Measurements from ENCODE around the gene GDF9.

Gene GDF9

DNA sequence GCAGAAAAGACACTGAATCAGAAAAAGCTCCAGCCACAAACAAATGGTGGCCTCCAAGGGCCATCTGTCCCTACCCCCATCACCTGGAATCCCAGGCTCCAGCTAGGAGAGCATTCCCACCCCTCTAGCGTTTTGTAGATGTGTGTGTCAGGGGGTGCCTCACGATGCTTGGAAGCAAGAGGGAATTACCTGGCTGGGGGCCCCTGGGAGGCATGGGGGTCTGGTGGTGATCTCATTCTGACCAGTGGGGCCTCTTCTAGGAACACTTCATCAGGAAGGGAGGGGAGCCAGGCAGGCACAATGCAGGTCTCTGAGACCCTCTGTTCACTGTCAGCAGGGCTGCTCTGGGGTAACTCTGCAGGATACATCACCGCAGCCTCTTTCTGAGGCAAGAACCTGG, 41.8 kb downstream of the GDF9 start:
- Histone ChIP-seq H3K4me1 (ENCODE audit: control insufficient read depth in 2 of 2, insufficient read depth in 1 of 2, low read depth in 1 of 2, low read length in 2 of 2) (peaks cover 0 to 4% of the 10 kb centered on the region in 2 donors), H2BK12ac (ENCODE audit: low read length) (no peak overlapping the region), H2BK5ac (ENCODE audit: low read length) (no peak overlapping the region), H3K18ac (ENCODE audit: low read length) (no peak overlapping the region), H3K9me3 (replicated peaks in 1 of 2; ENCODE audit: control insufficient read depth in 2 of 2, insufficient read depth in 1 of 2, low read depth in 1 of 2, low read length in 2 of 2) (peaks cover 0 to 2% of the 10 kb centered on the region in 2 donors), H2AFZ (ENCODE audit: low read length) (no peak overlapping the region), H3K14ac (ENCODE audit: low read length) (no peak overlapping the region), H2BK120ac (ENCODE audit: low read depth, low read length) (no peak overlapping the region), H3K4me2 (ENCODE audit: insufficient read depth, low read length, poor library complexity, severe bottlenecking) (no peak overlapping the region), H3K27ac (replicated peaks; ENCODE audit: low read length) (no peak overlapping the region), H3K79me1 (ENCODE audit: low read depth, low read length) (peaks cover 3% of the 10 kb centered on the region), H3K9ac (ENCODE audit: low read depth, low read length, poor library complexity) (no peak overlapping the region), H3K4ac (ENCODE audit: low read length) (no peak overlapping the region), H4K8ac (ENCODE audit: low read depth, low read length) (no peak overlapping the region), H3K36me3 (replicated peaks in 1 of 2; ENCODE audit: control insufficient read depth in 2 of 2, insufficient read depth in 2 of 2, low read length in 2 of 2) (no peaks in the 10 kb centered on the region), H3K27me3 (ENCODE audit: control insufficient read depth in 3 of 3, insufficient read depth in 3 of 3, low read depth in 1 of 3, low read length in 3 of 3) (peaks cover 12 to 70% (median 69%) of the 10 kb centered on the region in 3 experiments), H3K23ac (ENCODE audit: low read depth, low read length, poor library complexity) (no peak overlapping the region), H2AK5ac (ENCODE audit: low read depth, low read length) (peak overlapping the region; percentile 40), H3K4me3 (ENCODE audit: low read length in 2 of 2) (no peak overlapping the region), H4K91ac (ENCODE audit: low read depth, low read length, poor library complexity) (no peak overlapping the region), H2BK15ac (ENCODE audit: low read length) (no peak overlapping the region)
- no peak for DNase-seq (ENCODE audit: low spot score)
- whole genome bisulfite sequencing, 2 donors (ENCODE audit: extremely low coverage in 2 of 2, insufficient read length in 2 of 2, insufficient replicate concordance in 1 of 2): no CpG with 5 or more reads among the region's 3 CpGs

DNA sequence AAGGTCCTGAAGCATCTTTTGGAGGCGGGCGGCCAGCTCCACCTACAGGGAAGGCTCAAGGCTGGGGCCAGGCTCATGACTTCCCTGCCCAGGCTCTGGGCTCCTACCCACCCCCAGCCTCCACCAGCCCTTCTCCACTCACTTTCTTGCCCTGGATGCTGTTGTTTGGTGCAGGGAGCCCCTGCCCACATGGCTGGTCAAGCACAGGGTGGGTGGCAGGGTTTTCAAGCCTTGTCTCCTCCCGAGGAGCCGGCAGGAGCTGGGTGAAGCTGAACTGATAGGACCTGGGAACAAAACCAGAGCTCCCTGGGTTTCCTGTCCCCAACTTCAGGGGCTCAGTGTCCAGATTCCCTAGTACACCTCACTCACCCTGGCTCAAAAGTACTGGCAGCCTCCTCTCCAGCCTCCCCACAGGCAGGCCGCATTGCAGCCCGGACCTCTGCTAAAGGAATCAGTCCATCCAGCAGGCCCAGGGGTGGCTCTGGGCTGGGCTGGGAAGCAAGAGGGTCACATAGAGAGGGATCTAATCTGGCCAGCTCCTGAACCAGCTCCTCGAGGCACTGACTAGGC, 42.7 kb downstream of the GDF9 start:
- H4K8ac ChIP-seq (ENCODE audit: low read depth, low read length): peak overlapping the region; percentile 92
- no peak overlapping the region for H3K23ac ChIP-seq (ENCODE audit: low read depth, low read length, poor library complexity)
- no CpG with 5 or more reads among the region's 7 CpGs for WGBS, 2 donors (ENCODE audit: extremely low coverage in 2 of 2, insufficient read length in 2 of 2, insufficient replicate concordance in 1 of 2)
- no peak overlapping the region for H3K4ac ChIP-seq (ENCODE audit: low read length)
- H2AK5ac ChIP-seq (ENCODE audit: low read depth, low read length): peak overlapping the region; percentile 86
- no peak overlapping the region for H3K9ac ChIP-seq (ENCODE audit: low read depth, low read length, poor library complexity)
- no peak for DNase-seq (ENCODE audit: low spot score)
- H3K79me1 ChIP-seq (ENCODE audit: low read depth, low read length): no peaks in the 10 kb centered on the region
- H2BK15ac ChIP-seq (ENCODE audit: low read length): peak overlapping the region; percentile 98
- no peak overlapping the region for H4K91ac ChIP-seq (ENCODE audit: low read depth, low read length, poor library complexity)
- peak overlapping the region; percentile 82 for H2BK12ac ChIP-seq (ENCODE audit: low read length)
- H3K27me3 ChIP-seq (ENCODE audit: control insufficient read depth in 3 of 3, insufficient read depth in 3 of 3, low read depth in 1 of 3, low read length in 3 of 3): peaks cover 12 to 68% (median 61%) of the 10 kb centered on the region in 3 experiments
- no peak overlapping the region for H3K14ac ChIP-seq (ENCODE audit: low read length)
- H2BK5ac ChIP-seq (ENCODE audit: low read length): peak overlapping the region; percentile 13
- H3K4me3 ChIP-seq (ENCODE audit: low read length in 2 of 2): peak overlapping the region in 1 of 2 donors; percentile 58
- H3K9me3 ChIP-seq (replicated peaks in 1 of 2; ENCODE audit: control insufficient read depth in 2 of 2, insufficient read depth in 1 of 2, low read depth in 1 of 2, low read length in 2 of 2): peaks cover 0 to 2% of the 10 kb centered on the region in 2 donors
- H3K36me3 ChIP-seq (replicated peaks in 1 of 2; ENCODE audit: control insufficient read depth in 2 of 2, insufficient read depth in 2 of 2, low read length in 2 of 2): no peaks in the 10 kb centered on the region
- peaks cover 0 to 4% of the 10 kb centered on the region in 2 donors for H3K4me1 ChIP-seq (ENCODE audit: control insufficient read depth in 2 of 2, insufficient read depth in 1 of 2, low read depth in 1 of 2, low read length in 2 of 2)
- peak overlapping the region; percentile 61 for H2AFZ ChIP-seq (ENCODE audit: low read length)
- no peak overlapping the region for H3K27ac ChIP-seq (replicated peaks; ENCODE audit: low read length)
- no peak overlapping the region for H2BK120ac ChIP-seq (ENCODE audit: low read depth, low read length)
- H3K18ac ChIP-seq (ENCODE audit: low read length): peak overlapping the region; percentile 92
- peak overlapping the region; percentile 86 for H3K4me2 ChIP-seq (ENCODE audit: insufficient read depth, low read length, poor library complexity, severe bottlenecking)

DNA sequence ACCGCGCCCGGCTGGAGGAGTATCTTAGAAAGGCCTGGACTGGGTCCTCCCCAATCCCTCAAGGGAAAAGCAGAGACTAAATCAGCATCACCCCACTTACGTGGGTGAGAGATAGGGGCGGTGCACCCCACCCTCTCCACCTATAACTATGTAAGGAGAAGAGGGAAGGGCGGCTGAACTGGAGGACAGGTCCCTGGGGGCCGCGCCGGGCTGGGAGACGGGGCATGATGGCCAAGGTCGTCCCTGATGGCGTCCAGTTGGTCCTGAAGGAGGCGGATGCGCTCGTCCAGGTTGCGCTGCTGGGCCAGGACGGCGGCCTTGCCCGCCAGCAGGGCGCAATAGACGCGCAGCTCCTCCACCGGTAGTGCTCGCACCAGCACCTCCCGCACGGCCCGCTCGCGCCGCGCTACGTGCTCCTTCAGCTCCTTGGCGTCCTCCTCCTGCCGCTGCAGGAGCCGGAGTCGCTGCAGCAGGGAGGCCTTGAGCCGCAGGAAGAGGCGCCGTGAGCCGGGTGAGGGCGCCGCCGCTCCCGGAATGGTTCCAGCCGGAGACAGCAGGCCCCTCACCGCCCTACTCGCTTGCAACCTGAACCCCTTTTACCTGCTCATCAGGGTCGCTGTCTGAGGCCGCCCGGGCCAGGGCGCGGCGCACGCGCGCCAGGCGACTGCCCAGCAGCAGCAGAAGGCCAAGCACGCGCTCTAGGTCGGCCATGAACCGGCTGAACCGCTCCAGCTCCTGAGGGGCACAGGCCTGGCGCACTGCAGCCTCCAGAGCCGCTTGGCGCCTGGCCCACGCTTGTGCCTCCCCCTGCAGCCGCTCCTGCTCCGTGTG, 43.4 kb downstream of the GDF9 start:
- H3K4me2 ChIP-seq (ENCODE audit: insufficient read depth, low read length, poor library complexity, severe bottlenecking): peak overlapping the region; percentile 86
- H3K4me1 ChIP-seq (ENCODE audit: control insufficient read depth in 2 of 2, insufficient read depth in 1 of 2, low read depth in 1 of 2, low read length in 2 of 2): peaks cover 0 to 4% of the 10 kb centered on the region in 2 donors
- H2BK15ac ChIP-seq (ENCODE audit: low read length): peak overlapping the region; percentile 83
- no peak overlapping the region for H4K91ac ChIP-seq (ENCODE audit: low read depth, low read length, poor library complexity)
- no peak overlapping the region for H3K27ac ChIP-seq (replicated peaks; ENCODE audit: low read length)
- no peaks in the 10 kb centered on the region for H3K36me3 ChIP-seq (replicated peaks in 1 of 2; ENCODE audit: control insufficient read depth in 2 of 2, insufficient read depth in 2 of 2, low read length in 2 of 2)
- H2BK5ac ChIP-seq (ENCODE audit: low read length): peak overlapping the region; percentile 13
- no peaks in the 10 kb centered on the region for H3K79me1 ChIP-seq (ENCODE audit: low read depth, low read length)
- peaks cover 0 to 2% of the 10 kb centered on the region in 2 donors for H3K9me3 ChIP-seq (replicated peaks in 1 of 2; ENCODE audit: control insufficient read depth in 2 of 2, insufficient read depth in 1 of 2, low read depth in 1 of 2, low read length in 2 of 2)
- WGBS, 2 donors (ENCODE audit: extremely low coverage in 2 of 2, insufficient read length in 2 of 2, insufficient replicate concordance in 1 of 2): no CpG with 5 or more reads among the region's 68 CpGs
- peak overlapping the region; percentile 81 for H3K4ac ChIP-seq (ENCODE audit: low read length)
- H3K27me3 ChIP-seq (ENCODE audit: control insufficient read depth in 3 of 3, insufficient read depth in 3 of 3, low read depth in 1 of 3, low read length in 3 of 3): peaks cover 12 to 67% (median 54%) of the 10 kb centered on the region in 3 experiments
- peak overlapping the region; percentile 93 for H3K23ac ChIP-seq (ENCODE audit: low read depth, low read length, poor library complexity)
- peak overlapping the region in 1 of 2 donors; percentile 58 for H3K4me3 ChIP-seq (ENCODE audit: low read length in 2 of 2)
- H3K18ac ChIP-seq (ENCODE audit: low read length): peak overlapping the region; percentile 92
- H2BK120ac ChIP-seq (ENCODE audit: low read depth, low read length): no peak overlapping the region
- peak overlapping the region; percentile 82 for H2BK12ac ChIP-seq (ENCODE audit: low read length)
- peak overlapping the region; percentile 92 for H4K8ac ChIP-seq (ENCODE audit: low read depth, low read length)
- peak overlapping the region; percentile 61 for H2AFZ ChIP-seq (ENCODE audit: low read length)
- H3K9ac ChIP-seq (ENCODE audit: low read depth, low read length, poor library complexity): peak overlapping the region; percentile 81
- H2AK5ac ChIP-seq (ENCODE audit: low read depth, low read length): no peak overlapping the region
- no peak overlapping the region for H3K14ac ChIP-seq (ENCODE audit: low read length)
- no peak for DNase-seq (ENCODE audit: low spot score)

- Histone ChIP-seq H2AFZ (ENCODE audit: low read length) (peak overlapping the region; percentile 49), H4K91ac (ENCODE audit: low read depth, low read length, poor library complexity) (no peak overlapping the region), H3K27me3 (ENCODE audit: control insufficient read depth in 3 of 3, insufficient read depth in 3 of 3, low read depth in 1 of 3, low read length in 3 of 3) (peaks cover 12 to 69% (median 45%) of the 10 kb centered on the region in 3 experiments), H2BK5ac (ENCODE audit: low read length) (no peak overlapping the region), H3K36me3 (replicated peaks in 1 of 2; ENCODE audit: control insufficient read depth in 2 of 2, insufficient read depth in 2 of 2, low read length in 2 of 2) (no peaks in the 10 kb centered on the region), H3K14ac (ENCODE audit: low read length) (no peak overlapping the region), H4K8ac (ENCODE audit: low read depth, low read length) (no peak overlapping the region), H3K27ac (replicated peaks; ENCODE audit: low read length) (no peak overlapping the region), H3K4me1 (ENCODE audit: control insufficient read depth in 2 of 2, insufficient read depth in 1 of 2, low read depth in 1 of 2, low read length in 2 of 2) (peaks cover 0 to 4% of the 10 kb centered on the region in 2 donors), H3K18ac (ENCODE audit: low read length) (no peak overlapping the region), H3K79me1 (ENCODE audit: low read depth, low read length) (no peaks in the 10 kb centered on the region), H3K4ac (ENCODE audit: low read length) (no peak overlapping the region), H2BK15ac (ENCODE audit: low read length) (no peak overlapping the region), H3K4me2 (ENCODE audit: insufficient read depth, low read length, poor library complexity, severe bottlenecking) (no peak overlapping the region), H2AK5ac (ENCODE audit: low read depth, low read length) (no peak overlapping the region), H2BK12ac (ENCODE audit: low read length) (no peak overlapping the region), H3K23ac (ENCODE audit: low read depth, low read length, poor library complexity) (no peak overlapping the region), H2BK120ac (ENCODE audit: low read depth, low read length) (no peak overlapping the region), H3K9ac (ENCODE audit: low read depth, low read length, poor library complexity) (no peak overlapping the region), H3K9me3 (replicated peaks in 1 of 2; ENCODE audit: control insufficient read depth in 2 of 2, insufficient read depth in 1 of 2, low read depth in 1 of 2, low read length in 2 of 2) (peaks cover 0 to 2% of the 10 kb centered on the region in 2 donors), H3K4me3 (ENCODE audit: low read length in 2 of 2) (no peak overlapping the region)
- DNase-seq (ENCODE audit: low spot score): no peak
- WGBS, 2 donors (ENCODE audit: extremely low coverage in 2 of 2, insufficient read length in 2 of 2, insufficient replicate concordance in 1 of 2): no CpG with 5 or more reads among the region's 1 CpG
These were observed 44.5 kb downstream of the GDF9 start for GRCh38 chr5:132821791-132822190.
